ENCODE data around the gene GRM4. TPM values are rescaled to one million over a fixed set of nuclear protein-coding genes. Genes with fewer than 3 reads are reported as not detected.
A peak's percentile ranks its signal among the peaks of the same experiment; 100 is the strongest.

Gene GRM4
- total RNA-seq, 1 experiment from 2014 or later, result 5.6 TPM

DNA sequence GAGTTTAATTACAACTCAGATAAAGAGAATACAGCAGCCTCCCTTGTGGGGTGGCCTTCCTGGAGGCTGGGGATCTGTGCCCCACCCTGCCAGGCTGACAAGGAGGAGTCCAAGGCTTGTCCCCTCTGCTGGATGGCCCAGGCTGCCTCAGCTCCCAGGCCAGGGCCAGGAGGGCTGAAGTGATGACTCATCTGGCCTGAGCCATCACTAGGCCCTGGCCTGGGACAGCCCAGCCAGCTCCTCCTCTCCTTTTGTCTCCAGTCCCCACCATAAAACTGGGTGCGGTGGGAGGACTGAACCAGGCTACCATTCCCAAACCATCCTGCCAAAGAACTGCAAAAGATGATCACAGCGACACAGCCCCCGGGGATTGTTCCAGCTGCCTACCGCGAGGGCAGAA is 15.0 kb downstream of the GRM4 start:
- H3K4me1 Mint-ChIP-seq, result peaks cover 42 to 64% of the 10 kb centered on the region in 2 experiments
- no CpG with 5 or more reads among the region's 5 CpGs for WGBS (ENCODE audit: extremely low coverage, insufficient read length, low lambda C conversion rate)
- H3K9me3 Mint-ChIP-seq, result peaks cover 0 to 2% of the 10 kb centered on the region in 2 experiments; a peak in 1 of 5 replicates
- Histone ChIP-seq H3K27me3 (ENCODE audit: insufficient read depth, low read length) (no peaks in the 10 kb centered on the region), H4K5ac (ENCODE audit: insufficient read length, low read depth, low read length) (no peak overlapping the region), H3K79me1 (ENCODE audit: insufficient read depth, low read depth, low read length, poor library complexity, severe bottlenecking) (no peaks in the 10 kb centered on the region), H3K9ac (ENCODE audit: extremely low read depth, insufficient read length, low read length) (no peak overlapping the region), H4K20me1 (ENCODE audit: control insufficient read depth, insufficient read depth, insufficient read length) (no peaks in the 10 kb centered on the region), H3K79me2 (ENCODE audit: insufficient read depth, low read length) (no peaks in the 10 kb centered on the region), H2BK12ac (ENCODE audit: insufficient read length, low read depth, low read length) (peak overlapping the region; percentile 26), H2BK20ac (ENCODE audit: low read depth, low read length, poor library complexity, severe bottlenecking) (no peak overlapping the region), H3K14ac (ENCODE audit: insufficient read depth, low read length) (no peak overlapping the region), H3K23ac (ENCODE audit: insufficient read length, low read depth, low read length) (no peak overlapping the region), H2BK15ac (ENCODE audit: low read depth, low read length) (no peak overlapping the region), H3K9me3 (ENCODE audit: control insufficient read depth, low read depth, low read length) (no peaks in the 10 kb centered on the region), H3K23me2 (ENCODE audit: insufficient read length, low read depth, low read length, poor library complexity, severe bottlenecking) (peaks cover 3% of the 10 kb centered on the region), H3K18ac (ENCODE audit: insufficient read length, low read depth, low read length) (no peak overlapping the region), H2AK5ac (ENCODE audit: insufficient read length, low read length) (no peak overlapping the region), H3K4me2 (ENCODE audit: insufficient read depth, insufficient read length, low read length) (no peak overlapping the region), H2BK5ac (ENCODE audit: insufficient read length, low read length) (no peak overlapping the region), H3K4me1 (ENCODE audit: insufficient read depth, low read length) (peaks cover 21% of the 10 kb centered on the region; the same call in 1 of the 2 replicates), H3T11ph (ENCODE audit: low read length) (no peak overlapping the region), H3K56ac (ENCODE audit: insufficient read length, low read depth, low read length) (no peak overlapping the region), H4K91ac (ENCODE audit: insufficient read length, low read depth, low read length) (no peak overlapping the region), H2AFZ (ENCODE audit: low read length) (no peak overlapping the region), H4K8ac (replicated peaks; ENCODE audit: insufficient read length, low read depth, low read length) (no peak overlapping the region), H3K27ac (ENCODE audit: insufficient read length, low read depth, low read length) (no peak overlapping the region), H3K4ac (ENCODE audit: low read depth, low read length) (no peak overlapping the region), H2BK120ac (ENCODE audit: low read depth, low read length, poor library complexity, severe bottlenecking) (no peak overlapping the region)
- TF ChIP-seq, protein P1, sequence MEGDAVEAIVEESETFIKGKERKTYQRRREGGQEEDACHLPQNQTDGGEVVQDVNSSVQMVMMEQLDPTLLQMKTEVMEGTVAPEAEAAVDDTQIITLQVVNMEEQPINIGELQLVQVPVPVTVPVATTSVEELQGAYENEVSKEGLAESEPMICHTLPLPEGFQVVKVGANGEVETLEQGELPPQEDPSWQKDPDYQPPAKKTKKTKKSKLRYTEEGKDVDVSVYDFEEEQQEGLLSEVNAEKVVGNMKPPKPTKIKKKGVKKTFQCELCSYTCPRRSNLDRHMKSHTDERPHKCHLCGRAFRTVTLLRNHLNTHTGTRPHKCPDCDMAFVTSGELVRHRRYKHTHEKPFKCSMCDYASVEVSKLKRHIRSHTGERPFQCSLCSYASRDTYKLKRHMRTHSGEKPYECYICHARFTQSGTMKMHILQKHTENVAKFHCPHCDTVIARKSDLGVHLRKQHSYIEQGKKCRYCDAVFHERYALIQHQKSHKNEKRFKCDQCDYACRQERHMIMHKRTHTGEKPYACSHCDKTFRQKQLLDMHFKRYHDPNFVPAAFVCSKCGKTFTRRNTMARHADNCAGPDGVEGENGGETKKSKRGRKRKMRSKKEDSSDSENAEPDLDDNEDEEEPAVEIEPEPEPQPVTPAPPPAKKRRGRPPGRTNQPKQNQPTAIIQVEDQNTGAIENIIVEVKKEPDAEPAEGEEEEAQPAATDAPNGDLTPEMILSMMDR (conservative IDR thresholded peaks at IDR 0.05), result no peak
- H3K4me3 Mint-ChIP-seq, result peak overlapping the region in 1 of 2 experiments; percentile 71; a peak in 3 of 5 replicates
- H3K27me3 Mint-ChIP-seq (ENCODE audit: low read depth), result no peaks in the 10 kb centered on the region; the same call in none of the 2 replicates
- no peaks in the 10 kb centered on the region; a peak in 3 of 7 replicates for H3K36me3 Mint-ChIP-seq (ENCODE audit: insufficient read depth in 1 of 3, low read depth in 3 of 3)
- no peak for DNase-seq
- peak overlapping the region; percentile 82 to 96 (median 85); a peak in 6 of 7 replicates for H3K27ac Mint-ChIP-seq

All from H9 (cell line).